DND-41 (cell line): ENCODE data around the gene SFTA2.

Experiments used
- ATAC-seq: fragments of 200-7000 bp; cut with Tn5 transposase; 3 replicates; pipeline ENCODE4 v1.9.1; 2021; ENCODE audit warnings: low read depth; ENCODE audit not compliant: insufficient read depth
- DNase-seq: peaks from one replicate; pipeline ENCODE4 v3.0.0-alpha.2; 2020
- H2AFZ ChIP-seq: 2 replicates; pipeline ENCODE4 v1.6.0; 2012; ENCODE audit warnings: low read depth, low read length
- H3K27ac ChIP-seq: 2 replicates; pipeline ENCODE4 v1.5.1; 2012; ENCODE audit warnings: low read length, inconsistent platforms
- H3K27me3 ChIP-seq: fragments of 200-600 bp; sonication (generic); 2 replicates; pipeline ENCODE4 v1.6.0; 2012; ENCODE audit warnings: low read length, mild to moderate bottlenecking, inconsistent platforms; ENCODE audit not compliant: insufficient read depth, poor library complexity
- H3K36me3 ChIP-seq: 2 replicates; pipeline ENCODE4 v1.5.1; 2012; ENCODE audit warnings: low read length, inconsistent platforms; ENCODE audit not compliant: insufficient read depth
- H3K4me1 ChIP-seq: 2 replicates; pipeline ENCODE4 v1.5.1; 2012; ENCODE audit warnings: mild to moderate bottlenecking, low read length; ENCODE audit not compliant: insufficient read depth
- H3K4me2 ChIP-seq: 2 replicates; pipeline ENCODE4 v1.6.0; 2012; ENCODE audit warnings: mild to moderate bottlenecking, moderate library complexity, low read length, inconsistent platforms; ENCODE audit not compliant: insufficient read depth
- H3K4me3 ChIP-seq, 2 experiments: fragments of 200-600 bp in 1 of 2; shearing (Covaris generic) in 1 of 2; 2 replicates each; pipeline ENCODE4 v1.5.1; 2012 to 2016; ENCODE audit warnings: inconsistent platforms in 2 of 2, low read length in 2 of 2, mild to moderate bottlenecking in 2 of 2, low read depth in 1 of 2, moderate library complexity in 1 of 2
- H3K79me2 ChIP-seq: 2 replicates; pipeline ENCODE4 v1.6.0; 2012; ENCODE audit warnings: low read length, inconsistent platforms; ENCODE audit not compliant: insufficient read depth
- H3K9ac ChIP-seq: 2 replicates; pipeline ENCODE4 v1.6.0; 2012; ENCODE audit warnings: low read depth, mild to moderate bottlenecking, inconsistent platforms, low read length, moderate library complexity
- H3K9me3 ChIP-seq: 2 replicates; pipeline ENCODE4 v1.5.1; 2012; ENCODE audit warnings: low read length, moderate library complexity, mild to moderate bottlenecking, inconsistent platforms; ENCODE audit not compliant: insufficient read depth, severe bottlenecking
- H4K20me1 ChIP-seq: 2 replicates; pipeline ENCODE4 v1.6.0; 2012; ENCODE audit warnings: low read length; ENCODE audit not compliant: insufficient read depth
- EZH2 ChIP-seq: IDR thresholded peaks from 3 replicates; pipeline ENCODE4 v1.6.1; 2012; ENCODE audit warnings: borderline replicate concordance, low read depth, mild to moderate bottlenecking, moderate library complexity, low read length, inconsistent platforms; ENCODE audit not compliant: severe bottlenecking
- TF ChIP-seq, protein P1 (sequence below): IDR thresholded peaks from 2 replicates; pipeline ENCODE4 v1.5.1; 2012; ENCODE audit warnings: borderline replicate concordance, low read length, moderate library complexity, mild to moderate bottlenecking; ENCODE audit not compliant: poor library complexity, severe bottlenecking; ENCODE audit errors: extremely low read depth

The SFTA2 gene

DNA sequence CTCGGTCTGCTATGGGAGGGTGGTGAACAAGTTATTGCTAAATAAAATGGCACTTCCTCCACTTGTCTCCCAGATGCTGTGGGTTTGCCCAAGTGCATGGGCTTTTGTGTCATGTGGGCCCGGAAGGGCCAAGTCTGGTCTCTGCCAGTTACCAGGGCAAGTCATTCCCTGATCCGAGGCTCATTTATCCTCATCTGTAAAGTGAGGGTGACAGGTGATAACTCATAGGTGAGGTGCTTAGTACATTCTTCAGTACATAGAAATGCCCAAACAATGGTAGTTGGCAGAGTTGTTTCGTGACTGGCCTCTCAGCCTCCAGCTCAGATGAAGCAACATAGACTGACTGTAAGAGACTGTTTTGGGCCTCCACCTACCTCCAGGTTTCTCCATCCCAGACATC lies 6.8 kb upstream of the SFTA2 start:
- Histone ChIP-seq H3K4me2 (no peak overlapping the region), H3K79me2 (no peaks in the 10 kb centered on the region), H3K36me3 (no peaks in the 10 kb centered on the region), H3K27ac (no peak overlapping the region), H4K20me1 (no peaks in the 10 kb centered on the region), H3K4me3 (no peak overlapping the region), H3K27me3 (peaks cover 15% of the 10 kb centered on the region), H3K9ac (no peak overlapping the region), H3K4me1 (no peaks in the 10 kb centered on the region), H2AFZ (no peak overlapping the region), H3K9me3 (peaks cover 3% of the 10 kb centered on the region)
- TF ChIP-seq, protein P1, sequence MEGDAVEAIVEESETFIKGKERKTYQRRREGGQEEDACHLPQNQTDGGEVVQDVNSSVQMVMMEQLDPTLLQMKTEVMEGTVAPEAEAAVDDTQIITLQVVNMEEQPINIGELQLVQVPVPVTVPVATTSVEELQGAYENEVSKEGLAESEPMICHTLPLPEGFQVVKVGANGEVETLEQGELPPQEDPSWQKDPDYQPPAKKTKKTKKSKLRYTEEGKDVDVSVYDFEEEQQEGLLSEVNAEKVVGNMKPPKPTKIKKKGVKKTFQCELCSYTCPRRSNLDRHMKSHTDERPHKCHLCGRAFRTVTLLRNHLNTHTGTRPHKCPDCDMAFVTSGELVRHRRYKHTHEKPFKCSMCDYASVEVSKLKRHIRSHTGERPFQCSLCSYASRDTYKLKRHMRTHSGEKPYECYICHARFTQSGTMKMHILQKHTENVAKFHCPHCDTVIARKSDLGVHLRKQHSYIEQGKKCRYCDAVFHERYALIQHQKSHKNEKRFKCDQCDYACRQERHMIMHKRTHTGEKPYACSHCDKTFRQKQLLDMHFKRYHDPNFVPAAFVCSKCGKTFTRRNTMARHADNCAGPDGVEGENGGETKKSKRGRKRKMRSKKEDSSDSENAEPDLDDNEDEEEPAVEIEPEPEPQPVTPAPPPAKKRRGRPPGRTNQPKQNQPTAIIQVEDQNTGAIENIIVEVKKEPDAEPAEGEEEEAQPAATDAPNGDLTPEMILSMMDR, result no peak
- TF ChIP-seq EZH2, result no peak
- no peak for DNase-seq
- no peak for ATAC-seq

DNA sequence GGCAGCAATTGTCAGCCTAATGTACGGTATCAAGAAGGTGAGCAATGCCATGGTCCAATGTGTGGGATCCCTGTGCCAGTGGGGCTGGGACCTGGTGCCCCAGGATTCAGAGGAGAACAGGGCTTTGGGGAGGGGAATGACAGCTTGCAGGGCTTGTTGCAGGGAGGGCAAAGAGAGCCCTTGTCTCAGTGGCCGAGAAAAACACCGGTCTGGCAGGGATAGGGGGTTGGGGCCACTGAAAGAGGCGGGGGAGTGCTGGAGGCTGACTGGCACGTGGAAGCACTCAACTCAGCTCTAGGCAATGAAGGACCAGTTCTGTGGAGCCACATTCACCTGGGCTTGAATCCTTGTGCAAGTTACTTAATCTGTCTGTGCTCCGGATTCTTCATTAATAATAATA lies 5.3 kb upstream of the SFTA2 start:
- no peaks in the 10 kb centered on the region for H3K4me1 ChIP-seq
- no peak overlapping the region for H3K27ac ChIP-seq
- H2AFZ ChIP-seq, result no peak overlapping the region
- peaks cover 15% of the 10 kb centered on the region for H3K27me3 ChIP-seq
- H3K4me2 ChIP-seq, result no peak overlapping the region
- no peaks in the 10 kb centered on the region for H4K20me1 ChIP-seq
- no peaks in the 10 kb centered on the region for H3K36me3 ChIP-seq
- ATAC-seq (no peak), DNase-seq (no peak)
- no peaks in the 10 kb centered on the region for H3K79me2 ChIP-seq
- no peaks in the 10 kb centered on the region for H3K9me3 ChIP-seq
- H3K4me3 ChIP-seq, result no peak overlapping the region
- H3K9ac ChIP-seq, result no peak overlapping the region
- TF ChIP-seq, protein P1, result no peak
- TF ChIP-seq EZH2, result no peak

DNA sequence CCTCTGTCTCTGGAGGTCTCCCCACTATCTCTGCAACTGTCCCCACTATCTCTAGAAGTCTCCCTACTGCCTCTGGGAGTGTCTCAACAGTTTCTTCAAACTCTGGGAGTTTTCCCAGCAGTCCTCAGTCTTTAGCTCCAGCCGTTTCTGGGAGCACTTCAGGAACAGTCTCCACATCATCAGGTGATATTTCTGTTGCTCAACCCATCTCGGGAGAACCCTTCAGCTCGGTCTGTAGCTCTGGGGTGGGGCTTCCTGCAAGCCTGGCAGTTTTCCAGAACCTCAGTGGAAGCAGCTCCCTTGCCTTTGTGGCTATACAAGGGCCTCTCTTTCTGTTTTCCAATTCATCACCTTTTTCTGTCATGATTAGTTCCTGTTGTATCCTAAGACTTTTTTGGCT lies 3.0 kb upstream of the SFTA2 start:
- DNase-seq (no peak), ATAC-seq (no peak)
- H4K20me1 ChIP-seq, result no peaks in the 10 kb centered on the region
- H3K9me3 ChIP-seq, result no peaks in the 10 kb centered on the region
- H3K4me1 ChIP-seq, result no peaks in the 10 kb centered on the region
- no peak overlapping the region for H3K27ac ChIP-seq
- no peaks in the 10 kb centered on the region for H3K36me3 ChIP-seq
- no peak overlapping the region for H3K9ac ChIP-seq
- peaks cover 15% of the 10 kb centered on the region for H3K27me3 ChIP-seq
- no peak overlapping the region for H2AFZ ChIP-seq
- no peaks in the 10 kb centered on the region for H3K79me2 ChIP-seq
- no peak for TF ChIP-seq EZH2
- TF ChIP-seq, protein P1, result no peak
- no peak overlapping the region for H3K4me2 ChIP-seq
- no peak overlapping the region for H3K4me3 ChIP-seq
